Measurements from ENCODE around the gene VWA3A.
"Not testable (repeated sequence)": the region's sequence is repeated elsewhere in the genome, so short reads cannot be mapped to it uniquely, and the experiment has no call there.

VWA3A gene

GRCh38 chr16:22086440-22086839, 5.9 kb upstream of the VWA3A start:
- DNase-seq: no peak

- no peak for DNase-seq
Observed at GRCh38 chr16:22088642-22089041, 3.7 kb upstream of the VWA3A start.

- no peak for DNase-seq
Observed at GRCh38 chr16:22089910-22090309, 2.4 kb upstream of the VWA3A start.

- no peak for DNase-seq
Observed at GRCh38 chr16:22091721-22092120, 620 bp upstream of the VWA3A start.

- no peak for DNase-seq
Observed at GRCh38 chr16:22093331-22093730, 990 bp downstream of the VWA3A start.

- no peak for DNase-seq
Observed at GRCh38 chr16:22093996-22094395, 1.7 kb downstream of the VWA3A start.

- peak; percentile 11 to 74 (median 46) for DNase-seq
Observed at GRCh38 chr16:22098405-22099255, 6.3 kb downstream of the VWA3A start.

- no peak for DNase-seq
Observed at GRCh38 chr16:22099256-22099975, 7.1 kb downstream of the VWA3A start.

- no peak for DNase-seq
Observed at GRCh38 chr16:22103441-22103840, 11.1 kb downstream of the VWA3A start.

- no peak for DNase-seq
Observed at GRCh38 chr16:22109258-22109898, 17.0 kb downstream of the VWA3A start.

- DNase-seq: not testable (repeated sequence)
Observed at GRCh38 chr16:22111629-22112028, 19.3 kb downstream of the VWA3A start.

- no peak for DNase-seq
Observed at GRCh38 chr16:22116095-22116700, 23.9 kb downstream of the VWA3A start.

- peak in 2 of 3 experiments; percentile 3 to 55 for DNase-seq
Observed at GRCh38 chr16:22117609-22118008, 25.3 kb downstream of the VWA3A start.

- no peak for DNase-seq
Observed at GRCh38 chr16:22120440-22120839, 28.1 kb downstream of the VWA3A start.

GRCh38 chr16:22122239-22122638, 29.9 kb downstream of the VWA3A start:
- no peak for DNase-seq

- DNase-seq: no peak
Observed at GRCh38 chr16:22123146-22123545, 30.8 kb downstream of the VWA3A start.

GRCh38 chr16:22123759-22124490, 31.6 kb downstream of the VWA3A start:
- DNase-seq: no peak

- no peak for DNase-seq
Observed at GRCh38 chr16:22124583-22125284, 32.4 kb downstream of the VWA3A start.

GRCh38 chr16:22126037-22126558, 33.8 kb downstream of the VWA3A start:
- no peak for DNase-seq

- not testable (repeated sequence) for DNase-seq
Observed at GRCh38 chr16:22128537-22128936, 36.2 kb downstream of the VWA3A start.

GRCh38 chr16:22130528-22130927, 38.2 kb downstream of the VWA3A start:
- no peak for DNase-seq

- DNase-seq: no peak
Observed at GRCh38 chr16:22132801-22133200, 40.5 kb downstream of the VWA3A start.

Measured in NCI-H1417 (cell line).